Activated gamma-delta T cell (primary cell): ENCODE results near the gene CRYGC.

Experiments
- DNase-seq: peaks from one replicate; lab custom pipeline; 2025; lab: John Stamatoyannopoulos, UW
- total RNA-seq, 2 donors: gene quantifications; one replicate each; lab custom pipeline; 2026; lab: John Stamatoyannopoulos, UW

CRYGC gene, protein sequence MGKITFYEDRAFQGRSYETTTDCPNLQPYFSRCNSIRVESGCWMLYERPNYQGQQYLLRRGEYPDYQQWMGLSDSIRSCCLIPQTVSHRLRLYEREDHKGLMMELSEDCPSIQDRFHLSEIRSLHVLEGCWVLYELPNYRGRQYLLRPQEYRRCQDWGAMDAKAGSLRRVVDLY
- 0 reads per million in 2 donors for total RNA-seq

- DNase-seq: no peak
Measured at GRCh38 chr2:208129744-208130711, at the start of gene CRYGC. Gene CRYGC (minus strand): TSS chr2:208129828. CDS start chr2:208129792, 36 bp downstream.

- DNase-seq: no peak
Measured at GRCh38 chr2:208179028-208179609, 49.5 kb upstream of the CRYGC start.

- no peak for DNase-seq
Measured at GRCh38 chr2:208175840-208176153, 46.2 kb upstream of the CRYGC start.

DNA sequence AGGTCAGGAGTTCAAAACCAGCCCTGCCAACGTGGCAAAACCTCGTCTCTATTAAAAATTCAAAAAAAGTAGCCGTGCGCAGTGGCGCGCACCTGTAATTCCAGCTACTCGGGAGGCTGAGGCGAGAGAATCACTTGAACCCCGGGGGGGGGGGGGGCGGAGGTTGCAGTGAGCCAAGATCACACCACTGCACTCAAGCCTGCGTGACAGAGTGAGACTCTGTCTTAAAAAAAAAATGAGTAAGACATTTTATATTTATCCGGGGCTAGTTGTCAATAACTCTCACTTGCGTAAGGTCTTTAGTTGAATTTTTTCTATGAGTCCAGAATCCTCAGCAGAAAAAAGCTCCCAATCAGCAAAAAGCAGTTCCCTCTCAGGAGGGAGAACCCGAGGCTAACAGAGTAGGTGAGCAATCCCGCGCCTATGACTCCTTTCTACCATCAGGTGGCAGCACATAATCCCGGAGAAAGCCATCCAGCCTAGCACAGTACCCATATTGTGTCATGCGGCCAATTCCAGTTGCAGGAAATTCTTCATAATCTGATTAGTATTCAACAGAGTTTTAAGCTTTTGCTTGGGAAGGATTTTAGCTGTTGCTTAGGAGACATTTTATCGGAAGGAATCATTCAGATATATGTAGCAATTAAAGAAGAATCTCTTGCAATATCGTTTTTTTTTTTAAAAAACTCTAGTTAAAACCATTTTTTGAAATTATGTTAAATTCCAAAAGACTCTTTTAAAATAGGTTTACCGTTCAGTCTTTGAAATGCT lies 45.6 kb upstream of the CRYGC start:
- DNase-seq: no peak

DNA sequence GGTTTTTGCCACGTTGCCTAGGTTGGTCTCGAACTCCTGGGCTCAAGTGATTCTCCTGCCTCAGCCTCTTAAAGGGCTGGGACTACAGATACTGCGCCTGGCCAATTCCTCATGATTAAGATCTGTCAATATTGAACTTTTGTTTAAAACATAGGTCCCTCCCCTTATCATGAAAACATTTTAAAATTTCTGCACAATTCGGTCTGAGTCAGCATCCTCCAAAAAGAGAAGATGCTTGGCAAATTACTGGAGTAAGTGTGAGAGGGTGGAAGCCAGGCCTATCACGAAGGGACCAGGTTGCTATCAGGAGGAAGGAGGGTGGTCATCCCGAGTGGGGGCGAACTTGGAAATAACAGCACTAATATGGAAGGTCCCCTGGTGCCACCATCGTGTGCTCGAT lies 44.5 kb upstream of the CRYGC start:
- no peak for DNase-seq

- no peak for DNase-seq
Measured at GRCh38 chr2:208172125-208172524, 42.5 kb upstream of the CRYGC start.

DNA sequence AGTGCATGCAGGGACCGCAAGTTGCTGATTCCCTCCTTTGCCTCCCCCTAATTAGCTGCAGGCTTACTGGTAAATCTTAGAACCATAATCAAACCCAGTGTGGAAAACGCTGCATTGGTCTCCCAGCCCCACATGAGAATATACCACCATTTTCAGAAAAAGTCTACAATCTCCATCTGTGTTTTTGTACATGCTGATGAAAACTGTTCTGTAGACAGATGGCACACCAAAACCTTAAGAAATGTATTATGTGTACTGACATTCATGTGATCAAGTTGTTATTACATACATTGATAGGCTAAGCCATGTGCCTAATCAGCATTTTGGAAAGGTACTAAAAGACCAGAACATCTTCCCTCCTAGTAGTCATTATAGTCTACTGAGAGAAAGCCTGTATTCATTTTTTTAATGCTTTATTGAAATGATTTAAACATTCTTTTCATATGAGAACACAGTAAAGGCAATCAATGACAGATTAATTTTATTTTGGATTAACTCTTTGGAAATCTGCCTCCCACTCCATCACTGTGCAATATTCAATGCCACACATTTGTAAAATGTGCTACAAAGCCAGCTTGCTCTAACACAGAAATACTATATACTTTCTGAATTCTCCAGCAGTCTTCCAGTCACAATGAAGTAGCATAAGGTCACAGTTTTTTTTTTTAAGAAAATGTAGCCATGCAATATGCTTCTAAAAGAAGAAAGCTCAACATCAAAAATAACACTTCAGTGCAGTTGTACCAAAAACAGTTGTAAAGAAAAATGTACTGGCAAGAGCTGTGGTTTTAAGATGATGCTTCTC lies 35.5 kb upstream of the CRYGC start:
- DNase-seq: no peak

DNA sequence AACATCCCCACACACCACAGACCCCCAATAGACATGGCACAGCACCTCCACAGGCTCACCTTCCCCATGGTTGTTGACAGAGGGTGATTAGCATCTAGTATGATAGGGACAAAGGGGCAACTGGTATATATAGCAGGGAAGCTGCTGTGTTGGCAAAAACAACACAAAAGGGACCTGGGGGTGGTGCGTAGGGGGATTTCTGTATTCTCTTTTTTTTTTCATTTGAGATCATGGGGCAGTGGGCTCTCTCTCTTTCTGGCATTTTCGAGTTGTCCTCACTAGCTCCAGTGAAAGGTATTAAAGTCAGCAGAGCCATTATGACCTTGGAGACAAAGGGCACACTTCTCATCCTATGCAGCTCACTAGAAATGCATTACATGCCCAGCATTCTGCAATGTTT lies 33.9 kb upstream of the CRYGC start, which contains the start of gene CRYGA:
Gene CRYGA, minus strand, starts transcription at position 101 of the 400 bp plus-strand sequence. Its CDS starts 33 bp downstream, at position 68.
- no peak for DNase-seq

- DNase-seq: no peak
Measured at GRCh38 chr2:208156439-208156838, 26.8 kb upstream of the CRYGC start.

- no peak for DNase-seq
Measured at GRCh38 chr2:208153156-208153555, 23.5 kb upstream of the CRYGC start.

- DNase-seq: no peak
Measured at GRCh38 chr2:208150956-208151355, 21.3 kb upstream of the CRYGC start.

- no peak for DNase-seq
Measured at GRCh38 chr2:208150094-208150493, 20.5 kb upstream of the CRYGC start.

DNA sequence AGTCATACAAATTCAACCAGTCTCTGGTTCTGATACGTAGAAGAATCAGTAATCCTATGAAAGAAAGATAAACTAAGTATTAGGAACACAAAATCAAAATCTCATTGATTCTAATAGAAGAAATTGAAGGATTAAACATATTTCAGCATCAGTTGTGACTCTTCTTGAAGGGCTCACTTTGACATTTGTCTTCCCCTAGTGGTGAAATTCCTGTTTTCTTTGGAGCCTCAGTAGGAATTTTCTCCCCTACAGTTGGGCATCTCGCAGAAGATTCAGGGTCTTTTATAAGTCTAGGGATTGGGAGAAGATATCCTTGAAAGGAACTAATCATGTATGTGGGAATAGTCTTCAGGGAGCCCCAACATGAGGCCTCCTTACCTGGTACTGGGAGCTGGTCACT lies 19.2 kb upstream of the CRYGC start:
- DNase-seq: no peak

GRCh38 chr2:208147759-208148158 lies 18.1 kb upstream of the CRYGC start:
- no peak for DNase-seq

DNA sequence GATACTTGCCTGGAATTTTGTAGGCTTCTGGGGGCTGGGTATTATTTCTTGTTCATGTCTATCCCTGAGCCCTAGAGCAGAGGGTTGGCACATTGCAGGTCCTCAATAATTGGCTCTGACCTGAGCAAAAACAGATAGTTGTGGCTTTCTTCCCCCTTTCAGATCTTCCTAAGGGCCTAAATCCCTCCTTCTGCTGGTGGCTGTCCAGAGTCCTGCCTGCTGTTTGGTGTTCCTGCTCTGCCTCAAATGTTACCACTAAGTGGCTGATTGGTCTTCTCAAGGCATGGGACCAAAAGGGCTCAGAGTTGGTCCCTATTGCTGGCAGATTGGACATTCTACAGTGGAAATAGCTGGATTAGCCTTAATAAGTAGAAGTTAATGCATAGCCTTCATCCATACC lies 17.4 kb upstream of the CRYGC start:
- DNase-seq: no peak

GRCh38 chr2:208146006-208146405 lies 16.4 kb upstream of the CRYGC start, which contains the start of gene CRYGB:
Gene CRYGB (minus strand): TSS chr2:208146158. CDS start chr2:208146120, 38 bp downstream.
- no peak for DNase-seq

DNA sequence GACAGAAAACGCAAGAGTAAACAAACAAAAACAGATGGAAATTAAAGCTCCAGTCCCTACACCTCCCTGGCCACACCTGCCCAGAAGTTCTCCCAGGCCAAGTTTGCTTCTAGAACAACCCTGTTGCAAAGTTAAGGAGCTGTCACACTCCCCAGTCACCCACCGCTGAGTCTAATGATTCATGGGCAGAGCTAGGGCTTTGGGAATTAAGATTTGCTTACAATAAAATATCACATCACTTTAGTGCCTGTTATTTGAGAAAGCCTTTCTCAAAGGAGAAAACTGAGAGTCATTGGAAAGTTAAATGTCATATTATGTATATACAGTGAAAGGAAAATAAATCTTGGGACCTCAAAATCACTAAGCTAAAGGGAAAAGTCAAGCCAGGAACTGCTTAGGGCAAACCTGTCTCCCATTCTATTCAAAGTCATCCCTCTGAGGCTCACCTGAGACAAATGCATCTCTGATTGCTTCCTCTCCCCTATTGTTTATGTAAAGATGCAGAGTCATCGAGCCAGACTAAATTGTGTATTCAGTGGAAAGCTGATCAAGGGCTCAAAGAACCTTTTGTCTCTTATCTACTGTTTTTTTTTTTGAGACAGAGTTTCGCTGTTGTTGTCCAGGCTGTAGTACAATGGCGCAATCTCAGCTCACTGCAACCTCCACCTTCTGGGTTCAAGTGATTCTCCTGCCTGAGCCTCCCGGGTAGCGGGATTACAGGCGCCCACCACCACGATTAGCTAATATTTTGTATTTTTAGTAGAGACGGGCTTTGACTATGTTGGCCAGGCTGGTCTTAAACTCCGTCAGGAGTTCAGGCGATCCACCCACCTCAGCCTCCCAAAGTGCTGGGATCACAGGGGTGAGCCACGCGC lies 13.5 kb upstream of the CRYGC start:
- no peak for DNase-seq

- no peak for DNase-seq
Measured at GRCh38 chr2:208142240-208142924, 12.8 kb upstream of the CRYGC start.

- DNase-seq: no peak
Measured at GRCh38 chr2:208139447-208139846, 9.8 kb upstream of the CRYGC start.
